Keratinocyte (primary cell): Measurements from ENCODE around the gene DCTN4.

Experiments used
- EZH2 ChIP-seq: IDR thresholded peaks from one replicate; pipeline ENCODE4 v1.6.1; 2012; ENCODE audit warnings: inconsistent platforms, mild to moderate bottlenecking, low read length, moderate library complexity
- TF ChIP-seq, protein P1 (sequence below), 3 experiments: IDR thresholded peaks in 1 of 3; conservative IDR thresholded peaks in 1 of 3; optimal IDR thresholded peaks in 1 of 3; 2 replicates in 2 of 3; 3 replicates in 1 of 3; pipeline versions ENCODE3 to v1.5.1; 2011; ENCODE audit warnings: low read length in 3 of 3, mild to moderate bottlenecking in 3 of 3, moderate library complexity in 2 of 3, control low read depth in 1 of 3, inconsistent platforms in 1 of 3; ENCODE audit not compliant: insufficient read depth in 2 of 3; ENCODE audit errors: extremely low read depth in 1 of 3

DNA sequence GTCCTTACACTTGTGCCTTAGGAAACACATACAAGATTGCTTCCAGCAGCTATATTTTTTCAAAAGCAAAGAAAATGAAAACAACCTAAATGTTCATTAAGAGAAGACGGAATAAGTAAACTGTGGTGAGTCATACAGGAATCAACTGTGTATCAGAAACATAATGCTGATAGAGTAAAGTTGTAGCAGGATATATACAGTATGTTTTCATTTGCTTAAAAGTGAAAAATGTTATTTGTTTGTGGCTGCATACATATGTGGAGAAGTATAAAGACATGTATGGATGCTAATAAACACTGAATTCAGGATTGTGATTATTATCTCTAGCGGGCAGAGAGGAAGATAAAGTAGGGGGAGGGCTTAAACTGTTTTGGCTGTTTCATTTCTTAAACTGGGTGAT lies 8.3 kb downstream of the DCTN4 start:
- TF ChIP-seq, protein P1, sequence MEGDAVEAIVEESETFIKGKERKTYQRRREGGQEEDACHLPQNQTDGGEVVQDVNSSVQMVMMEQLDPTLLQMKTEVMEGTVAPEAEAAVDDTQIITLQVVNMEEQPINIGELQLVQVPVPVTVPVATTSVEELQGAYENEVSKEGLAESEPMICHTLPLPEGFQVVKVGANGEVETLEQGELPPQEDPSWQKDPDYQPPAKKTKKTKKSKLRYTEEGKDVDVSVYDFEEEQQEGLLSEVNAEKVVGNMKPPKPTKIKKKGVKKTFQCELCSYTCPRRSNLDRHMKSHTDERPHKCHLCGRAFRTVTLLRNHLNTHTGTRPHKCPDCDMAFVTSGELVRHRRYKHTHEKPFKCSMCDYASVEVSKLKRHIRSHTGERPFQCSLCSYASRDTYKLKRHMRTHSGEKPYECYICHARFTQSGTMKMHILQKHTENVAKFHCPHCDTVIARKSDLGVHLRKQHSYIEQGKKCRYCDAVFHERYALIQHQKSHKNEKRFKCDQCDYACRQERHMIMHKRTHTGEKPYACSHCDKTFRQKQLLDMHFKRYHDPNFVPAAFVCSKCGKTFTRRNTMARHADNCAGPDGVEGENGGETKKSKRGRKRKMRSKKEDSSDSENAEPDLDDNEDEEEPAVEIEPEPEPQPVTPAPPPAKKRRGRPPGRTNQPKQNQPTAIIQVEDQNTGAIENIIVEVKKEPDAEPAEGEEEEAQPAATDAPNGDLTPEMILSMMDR (optimal IDR thresholded peaks at IDR 0.05 in 1 of 3, IDR thresholded peaks at IDR 0.05 in 1 of 3, conservative IDR thresholded peaks at IDR 0.05 in 1 of 3; ENCODE audit: extremely low read depth in 1 of 3, insufficient read depth in 2 of 3, low read length in 3 of 3) = no peak
- TF ChIP-seq EZH2 = no peak
